Hepatocyte (in vitro differentiated cells): ENCODE data around the gene CALML3. TPM values are rescaled to one million over a fixed set of nuclear protein-coding genes. Genes with fewer than 3 reads are reported as not detected.

Experiments
- DNase-seq: peaks from one replicate; pipeline ENCODE4 v3.0.0-alpha.2; 2016; ENCODE audit warnings: low spot score
- H2AFZ ChIP-seq: fragments of 200-600 bp; sonication (generic); 2 replicates; pipeline ENCODE4 v1.6.0; 2016; ENCODE audit warnings: antibody characterized with exemption, mild to moderate bottlenecking
- H3K27ac ChIP-seq: fragments of 200-600 bp; sonication (generic); 2 replicates; pipeline ENCODE4 v1.5.1; 2016; ENCODE audit warnings: mild to moderate bottlenecking
- H3K27me3 ChIP-seq: fragments of 200-600 bp; sonication (generic); 2 replicates; pipeline ENCODE4 v1.6.1; 2016
- H3K36me3 ChIP-seq: fragments of 200-600 bp; sonication (generic); replicated peaks from 2 replicates; pipeline ENCODE4 v1.5.1; 2016; ENCODE audit warnings: low read depth; ENCODE audit not compliant: insufficient read depth
- H3K4me1 ChIP-seq: fragments of 200-600 bp; sonication (generic); 2 replicates; pipeline ENCODE4 v1.5.1; 2016; ENCODE audit warnings: mild to moderate bottlenecking, moderate library complexity; ENCODE audit not compliant: insufficient read depth
- H3K4me2 ChIP-seq: fragments of 200-600 bp; sonication (generic); 2 replicates; pipeline ENCODE4 v1.6.0; 2016
- H3K4me3 ChIP-seq: fragments of 200-600 bp; sonication (generic); 2 replicates; pipeline ENCODE4 v1.5.1; 2016; ENCODE audit warnings: mild to moderate bottlenecking
- H3K79me2 ChIP-seq: fragments of 200-600 bp; sonication (generic); 2 replicates; pipeline ENCODE4 v1.6.0; 2017; ENCODE audit warnings: mild to moderate bottlenecking
- H3K9me2 ChIP-seq: fragments of 200-600 bp; sonication (generic); replicated peaks from 2 replicates; pipeline ENCODE4 v1.6.0; 2017; ENCODE audit warnings: mild to moderate bottlenecking; ENCODE audit not compliant: insufficient read depth
- H3K9me3 ChIP-seq: fragments of 200-600 bp; sonication (generic); 2 replicates; pipeline ENCODE4 v1.5.1; 2016; ENCODE audit warnings: low read depth, mild to moderate bottlenecking
- H4K20me1 ChIP-seq: fragments of 200-600 bp; sonication (generic); 2 replicates; pipeline ENCODE4 v1.6.0; 2016; ENCODE audit warnings: mild to moderate bottlenecking; ENCODE audit not compliant: insufficient read depth, poor library complexity, severe bottlenecking
- EZH2 ChIP-seq: fragments of 200-600 bp; sonication (generic); IDR thresholded peaks from 2 replicates; pipeline ENCODE4 v1.6.1; 2016; ENCODE audit warnings: antibody characterized with exemption, mild to moderate bottlenecking, borderline replicate concordance
- EZH2phosphoT487 ChIP-seq: fragments of 200-600 bp; sonication (generic); IDR thresholded peaks from one replicate; pipeline ENCODE4 v1.6.1; 2018; ENCODE audit warnings: antibody characterized with exemption, mild to moderate bottlenecking, low read depth, moderate library complexity; ENCODE audit not compliant: unreplicated experiment, severe bottlenecking
- WGBS: methylation state at CpG from one replicate; pipeline ENCODE4 v1.1.6; 2016; ENCODE audit warnings: low lambda C conversion rate; ENCODE audit errors: missing lambda C conversion rate; 5-methylcytosine and 5-hydroxymethylcytosine counted together
- polyA plus RNA-seq: library from polyadenylated mRNA; unstranded; fragments of >200 nt; fragmentation: Nextera tagmentation; extraction: Ambion mirVana; gene quantifications from 2 replicates; pipeline ENCODE4 v1.2.1, GENCODE V29; 2016
- total RNA-seq: library from RNA; depleted of rRNA; stranded (reverse); fragments of >200 nt; gene quantifications from 2 replicates; pipeline ENCODE4 v1.2.3, GENCODE V29; 2014
- TF ChIP-seq, protein P1 (sequence below): fragments of 200-600 bp; sonication (generic); IDR thresholded peaks from 2 replicates; pipeline ENCODE4 v1.5.1; 2016; ENCODE audit warnings: antibody characterized with exemption, mild to moderate bottlenecking; ENCODE audit not compliant: poor library complexity

Gene CALML3
- total and polyA plus RNA-seq, 2 experiments from 2014 or later: not detected

DNA sequence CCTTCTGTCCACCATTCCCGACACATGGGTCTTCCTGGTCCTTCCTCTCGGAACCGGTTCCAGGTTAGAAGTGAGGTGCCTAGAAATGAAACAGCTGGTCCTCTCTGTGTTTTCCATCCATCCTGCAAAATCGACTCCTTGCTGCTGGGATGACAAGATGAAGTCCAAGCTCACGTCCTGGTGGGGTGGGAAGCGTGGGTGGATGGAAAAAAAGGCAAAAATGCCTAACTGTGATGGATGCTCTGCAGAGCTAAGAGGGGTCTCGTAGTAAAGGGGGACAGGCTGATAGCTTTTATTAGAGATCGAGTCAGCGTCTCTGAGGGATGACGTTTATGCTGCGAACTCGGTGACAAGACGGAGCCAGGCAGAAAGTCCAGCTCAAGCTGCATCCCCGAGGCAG is 39.5 kb upstream of the CALML3 start:
- 85% methylated on average over 14 of the region's 14 CpGs for WGBS
- Histone ChIP-seq H3K36me3 (no peaks in the 10 kb centered on the region), H3K27me3 (no peaks in the 10 kb centered on the region), H3K4me3 (no peak overlapping the region), H3K9me3 (no peaks in the 10 kb centered on the region), H2AFZ (no peak overlapping the region), H3K4me1 (no peaks in the 10 kb centered on the region), H3K9me2 (no peaks in the 10 kb centered on the region), H4K20me1 (no peaks in the 10 kb centered on the region), H3K27ac (no peak overlapping the region), H3K79me2 (no peaks in the 10 kb centered on the region), H3K4me2 (no peak overlapping the region)
- no peak for DNase-seq
- TF ChIP-seq, protein P1, sequence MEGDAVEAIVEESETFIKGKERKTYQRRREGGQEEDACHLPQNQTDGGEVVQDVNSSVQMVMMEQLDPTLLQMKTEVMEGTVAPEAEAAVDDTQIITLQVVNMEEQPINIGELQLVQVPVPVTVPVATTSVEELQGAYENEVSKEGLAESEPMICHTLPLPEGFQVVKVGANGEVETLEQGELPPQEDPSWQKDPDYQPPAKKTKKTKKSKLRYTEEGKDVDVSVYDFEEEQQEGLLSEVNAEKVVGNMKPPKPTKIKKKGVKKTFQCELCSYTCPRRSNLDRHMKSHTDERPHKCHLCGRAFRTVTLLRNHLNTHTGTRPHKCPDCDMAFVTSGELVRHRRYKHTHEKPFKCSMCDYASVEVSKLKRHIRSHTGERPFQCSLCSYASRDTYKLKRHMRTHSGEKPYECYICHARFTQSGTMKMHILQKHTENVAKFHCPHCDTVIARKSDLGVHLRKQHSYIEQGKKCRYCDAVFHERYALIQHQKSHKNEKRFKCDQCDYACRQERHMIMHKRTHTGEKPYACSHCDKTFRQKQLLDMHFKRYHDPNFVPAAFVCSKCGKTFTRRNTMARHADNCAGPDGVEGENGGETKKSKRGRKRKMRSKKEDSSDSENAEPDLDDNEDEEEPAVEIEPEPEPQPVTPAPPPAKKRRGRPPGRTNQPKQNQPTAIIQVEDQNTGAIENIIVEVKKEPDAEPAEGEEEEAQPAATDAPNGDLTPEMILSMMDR: no peak
- TF ChIP-seq EZH2: no peak

DNA sequence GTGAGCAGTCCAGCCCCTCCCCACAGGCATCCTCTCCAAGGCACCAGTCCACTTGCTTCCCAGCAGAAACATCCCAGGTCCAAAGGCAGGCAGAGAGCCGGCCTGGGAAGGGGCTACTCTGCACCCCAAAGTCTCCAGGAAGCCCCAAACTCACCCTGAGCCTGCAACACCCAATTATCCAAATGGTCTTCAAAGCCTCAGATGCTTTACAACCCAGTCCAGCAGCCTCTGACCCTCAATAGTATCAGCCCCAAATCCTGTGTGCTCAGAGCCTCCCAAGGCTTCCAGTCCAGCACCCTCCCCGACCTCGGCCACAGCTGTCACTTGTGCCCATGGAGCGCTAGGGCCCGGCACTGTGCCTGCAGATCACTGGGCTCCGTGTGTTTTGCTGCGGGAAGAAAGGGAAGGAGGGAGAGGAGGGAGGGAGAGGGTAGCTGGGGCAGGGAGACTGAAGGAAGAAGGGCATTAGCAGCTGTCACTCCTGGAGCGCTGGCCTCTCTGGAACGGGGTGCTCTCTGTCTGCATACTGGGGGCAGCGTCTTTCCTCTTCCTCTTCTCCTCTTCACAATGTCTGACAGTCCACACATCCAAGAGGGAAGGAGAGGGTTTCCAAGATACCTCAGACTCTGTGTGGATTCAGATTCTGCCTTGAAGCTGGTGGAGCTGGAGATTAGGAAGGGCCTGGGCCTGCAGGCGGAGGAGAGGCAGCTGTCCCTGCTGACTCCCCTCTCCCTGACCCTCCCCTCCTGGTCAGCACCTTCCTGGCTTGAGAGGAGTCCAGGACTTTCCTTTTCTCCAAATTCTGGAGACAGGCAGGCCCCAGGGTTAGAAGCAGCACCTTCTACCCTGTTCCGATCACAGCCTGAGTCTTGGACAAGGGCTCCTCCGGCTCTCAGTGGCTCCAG is 38.6 kb upstream of the CALML3 start:
- no peak overlapping the region for H2AFZ ChIP-seq
- no peaks in the 10 kb centered on the region for H3K27me3 ChIP-seq
- H3K9me2 ChIP-seq: no peaks in the 10 kb centered on the region
- no peaks in the 10 kb centered on the region for H3K36me3 ChIP-seq
- H3K4me1 ChIP-seq: no peaks in the 10 kb centered on the region
- no peak overlapping the region for H3K4me2 ChIP-seq
- no peak overlapping the region for H3K4me3 ChIP-seq
- no peaks in the 10 kb centered on the region for H4K20me1 ChIP-seq
- no peaks in the 10 kb centered on the region for H3K9me3 ChIP-seq
- DNase-seq: no peak
- 77% methylated on average over 11 of the region's 13 CpGs for WGBS
- no peak for TF ChIP-seq EZH2
- TF ChIP-seq EZH2phosphoT487: no peak
- TF ChIP-seq, protein P1: no peak
- H3K79me2 ChIP-seq: no peaks in the 10 kb centered on the region
- no peak overlapping the region for H3K27ac ChIP-seq

DNA sequence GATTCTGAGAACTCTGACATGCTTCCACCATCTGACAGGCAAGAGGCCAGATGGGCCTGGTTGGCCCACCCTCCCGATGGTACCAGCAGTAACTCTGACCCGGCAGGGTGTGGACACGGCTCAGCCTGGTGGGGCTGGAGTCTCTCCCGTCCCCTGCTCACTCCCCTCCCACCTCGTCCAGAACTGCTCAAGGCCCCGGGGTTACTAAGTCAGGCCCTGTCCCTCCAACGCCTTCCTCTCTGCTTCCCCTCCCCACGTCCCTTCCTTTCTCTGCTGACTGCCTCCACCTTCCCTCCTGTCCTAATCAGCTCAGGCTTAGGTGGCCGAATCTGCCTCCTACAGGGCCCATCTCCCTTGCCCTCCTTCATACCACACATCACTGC is 37.9 kb upstream of the CALML3 start:
- no peaks in the 10 kb centered on the region for H4K20me1 ChIP-seq
- 81% methylated on average over 9 of the region's 9 CpGs for WGBS
- H3K4me3 ChIP-seq: no peak overlapping the region
- H3K9me2 ChIP-seq: no peaks in the 10 kb centered on the region
- H2AFZ ChIP-seq: no peak overlapping the region
- no peak for DNase-seq
- H3K27me3 ChIP-seq: no peaks in the 10 kb centered on the region
- no peak overlapping the region for H3K4me2 ChIP-seq
- H3K27ac ChIP-seq: no peak overlapping the region
- TF ChIP-seq, protein P1: no peak
- TF ChIP-seq EZH2phosphoT487 (no peak), EZH2 (no peak)
- no peaks in the 10 kb centered on the region for H3K9me3 ChIP-seq
- no peaks in the 10 kb centered on the region for H3K79me2 ChIP-seq
- H3K36me3 ChIP-seq: no peaks in the 10 kb centered on the region
- H3K4me1 ChIP-seq: no peaks in the 10 kb centered on the region
